HG03558 (cell line): ENCODE results near the gene KHDRBS2.

Experiments used
- ATAC-seq: cut with Tn5 transposase; IDR thresholded peaks from one replicate; pipeline ENCODE4 v1.9.1; 2021; ENCODE audit warnings: moderate number of reproducible peaks; ENCODE audit not compliant: unreplicated experiment; ENCODE audit errors: extremely low read depth

KHDRBS2 gene

DNA sequence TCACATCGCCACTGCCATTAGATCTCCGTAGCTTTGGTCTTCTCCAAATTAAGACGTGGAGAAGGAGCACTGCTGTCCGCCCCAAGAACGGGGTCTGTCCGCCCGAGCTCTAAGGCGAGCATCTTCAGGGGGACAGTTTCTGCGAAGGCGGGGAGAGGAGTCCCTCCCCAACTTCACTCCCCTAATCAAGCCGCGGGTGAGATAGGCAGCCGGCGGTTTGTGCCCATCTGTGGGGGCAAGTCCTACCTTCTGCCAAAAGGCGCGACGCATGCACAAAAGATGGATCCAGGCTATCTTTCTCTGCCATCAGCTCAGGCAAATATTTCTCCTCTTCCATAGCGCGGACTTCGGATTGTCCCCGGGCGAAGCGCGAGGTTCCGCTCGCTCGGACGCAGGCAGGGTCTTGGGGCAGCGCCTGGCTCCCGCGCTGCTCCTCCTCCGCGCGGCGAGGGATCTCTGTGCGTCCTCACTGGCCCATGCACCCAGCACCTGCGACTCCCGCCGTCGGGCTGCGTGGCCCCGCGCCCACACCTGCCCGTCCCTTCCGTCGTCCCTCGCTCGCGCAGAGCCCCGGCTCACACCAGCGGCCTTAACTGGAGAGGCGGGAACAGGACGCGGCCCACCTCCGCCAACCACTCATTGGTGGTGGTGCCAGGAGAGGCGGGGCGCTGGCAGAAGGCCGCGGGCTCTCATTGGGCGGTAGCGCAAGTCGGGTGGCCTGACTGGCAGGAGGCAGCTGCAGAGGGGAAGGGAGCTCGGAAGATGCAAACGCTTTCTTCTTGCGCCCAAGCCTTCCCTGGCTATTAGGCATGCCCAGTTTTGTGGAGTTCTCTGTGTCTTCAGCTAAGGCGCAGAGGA is at the start of gene KHDRBS2:
KHDRBS2 (minus strand) TSS at position 614 of the 858 bp plus-strand sequence.
- ATAC-seq = peak; percentile 100

DNA sequence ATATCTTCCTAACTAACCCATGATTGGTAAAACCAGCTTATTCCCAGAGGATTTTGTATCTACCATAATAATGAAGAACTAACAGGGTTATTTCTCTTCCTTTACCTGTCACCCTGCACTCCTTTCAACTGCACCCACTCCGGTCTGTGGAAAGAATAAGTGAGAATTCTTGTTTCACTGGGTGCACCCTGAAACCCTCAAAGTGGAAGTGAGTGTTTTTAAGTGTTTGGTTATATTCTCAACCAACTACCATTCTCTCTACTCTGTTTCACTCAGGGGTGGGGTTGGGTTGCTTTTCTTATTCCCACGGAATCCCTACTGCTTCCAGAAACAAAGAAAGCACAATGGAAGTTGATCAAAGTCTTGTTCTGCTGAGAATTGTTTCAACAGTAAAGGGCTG is 42.6 kb upstream of the KHDRBS2 start:
- no peak for ATAC-seq

DNA sequence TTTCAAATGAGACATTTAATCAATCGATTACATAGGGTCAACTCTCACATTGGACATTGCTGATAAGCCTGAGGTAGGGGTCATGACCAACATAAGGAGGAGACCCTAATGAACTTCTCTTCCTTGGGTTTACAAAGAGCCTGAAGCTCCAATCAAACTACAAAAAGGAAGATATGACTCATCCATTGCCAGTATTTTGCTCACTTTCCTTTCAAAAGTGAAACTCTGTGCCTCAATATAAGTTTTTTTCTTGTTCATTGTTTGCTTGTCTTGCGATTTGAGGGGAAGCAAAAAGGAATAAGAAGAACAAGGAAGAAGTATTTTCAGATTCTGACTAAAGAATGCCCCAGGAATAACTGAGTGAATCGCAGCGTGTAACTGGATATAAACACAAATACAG is 38.8 kb upstream of the KHDRBS2 start:
- ATAC-seq = no peak

DNA sequence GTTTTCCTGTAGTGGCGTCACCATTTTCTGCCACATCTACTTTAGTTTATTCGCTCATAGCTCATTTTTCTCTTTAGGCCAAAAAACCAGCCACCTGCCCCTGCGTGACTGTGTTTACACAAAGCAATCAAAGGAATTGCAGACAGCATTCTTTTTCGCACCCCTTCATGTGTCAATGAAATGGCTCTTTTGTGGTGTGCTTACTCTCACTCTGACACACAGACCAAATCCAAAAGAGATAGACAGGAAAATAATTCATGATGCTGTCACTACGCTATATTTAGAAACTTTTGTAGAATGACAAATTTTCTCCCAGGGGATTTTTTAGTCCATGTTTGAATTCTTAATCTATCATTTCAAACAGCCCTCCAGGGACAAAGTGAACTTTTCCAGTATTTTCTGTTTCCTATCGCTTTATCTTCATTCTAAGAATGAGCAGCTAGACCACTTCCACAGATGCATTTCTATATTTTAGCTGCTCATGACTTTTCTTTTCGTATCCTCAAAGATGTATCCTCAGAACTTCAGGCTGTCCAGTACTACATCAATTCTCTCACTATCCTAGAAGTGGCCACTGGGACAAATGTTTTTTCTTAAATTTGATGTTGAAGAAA is 37.9 kb upstream of the KHDRBS2 start:
- ATAC-seq = no peak

DNA sequence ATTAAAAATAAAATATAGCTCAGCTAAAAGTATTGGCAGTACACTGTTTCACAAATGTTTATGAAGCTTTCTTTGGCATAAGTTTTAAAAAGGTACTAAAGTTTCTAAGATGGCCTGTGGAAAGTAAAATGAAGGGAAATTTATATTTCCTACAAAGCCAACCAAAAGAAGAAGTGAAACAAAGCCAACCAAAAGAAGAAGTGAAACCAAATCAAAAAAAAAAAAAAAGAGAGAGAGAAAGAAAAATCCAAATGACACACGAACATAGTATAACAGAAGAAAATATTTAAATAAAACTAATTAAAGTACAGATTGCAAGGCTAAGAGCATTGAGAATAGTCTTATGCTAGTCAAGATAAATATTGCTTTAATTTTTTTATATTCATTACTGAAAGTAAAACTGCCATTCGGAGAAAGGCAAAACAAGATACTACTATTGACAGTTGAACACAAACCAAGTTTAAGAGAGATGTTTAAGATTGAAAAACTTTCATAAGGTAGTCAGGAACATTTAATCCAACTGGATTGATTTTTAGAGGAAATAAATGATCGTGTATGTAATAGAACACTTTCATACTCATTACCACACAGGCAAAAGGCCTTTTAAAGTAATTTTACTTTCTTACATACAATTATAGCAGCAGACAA is 12.8 kb upstream of the KHDRBS2 start:
- peak; percentile 83 for ATAC-seq

DNA sequence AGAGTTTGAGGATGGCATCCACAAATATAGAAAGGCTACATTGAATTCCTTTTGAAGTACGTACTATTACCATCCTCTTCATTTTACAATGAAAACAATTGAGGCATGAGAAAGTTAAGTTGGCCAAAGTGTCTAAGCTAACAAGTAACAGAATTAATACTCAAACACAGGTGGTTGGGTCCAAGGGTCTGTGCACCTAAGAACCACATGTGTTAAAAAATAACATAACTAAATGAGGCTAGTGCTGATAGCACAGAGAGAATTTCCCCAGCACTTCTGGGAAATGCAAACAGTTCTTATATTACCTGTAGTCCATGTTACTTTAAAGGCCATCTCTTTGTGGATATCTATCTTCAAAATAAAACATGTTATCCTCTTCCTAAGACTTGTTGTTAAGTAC is 10.5 kb upstream of the KHDRBS2 start:
- ATAC-seq = no peak

DNA sequence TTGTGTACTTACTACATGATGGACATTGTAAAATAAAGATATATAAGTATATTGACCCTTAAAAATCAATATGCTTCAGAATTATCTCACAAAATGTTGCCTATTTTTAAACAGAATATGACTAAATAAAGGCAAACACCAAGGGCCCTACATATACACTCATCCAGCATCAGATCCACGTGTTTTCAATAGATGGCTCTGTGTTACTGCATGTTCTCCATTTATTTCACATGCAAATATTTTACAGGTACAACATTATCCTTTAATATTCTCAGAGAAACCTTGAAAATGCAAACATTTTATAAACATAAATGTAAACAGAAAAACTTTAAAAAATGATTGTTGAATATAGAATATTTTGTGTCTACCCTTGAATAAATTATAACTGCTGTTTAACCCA is 2.9 kb upstream of the KHDRBS2 start:
- no peak for ATAC-seq

DNA sequence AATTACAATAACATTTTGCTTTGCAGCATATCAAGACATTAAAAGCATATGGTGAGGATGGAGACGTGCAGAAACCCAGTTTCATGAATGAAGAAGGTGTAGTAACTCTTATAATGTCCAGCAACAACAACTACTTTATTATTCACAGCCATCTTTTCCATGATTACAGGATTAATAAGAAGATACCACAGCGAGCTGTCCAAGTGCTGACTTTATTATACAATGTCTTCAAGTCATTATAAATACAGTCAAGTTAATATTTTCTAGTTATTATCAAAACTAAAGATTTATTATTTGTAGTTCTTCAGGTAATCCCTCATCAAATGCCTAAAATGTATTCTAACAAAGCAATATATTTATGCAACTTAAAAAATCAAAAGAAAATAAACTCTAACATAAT is 2.5 kb upstream of the KHDRBS2 start:
- no peak for ATAC-seq

DNA sequence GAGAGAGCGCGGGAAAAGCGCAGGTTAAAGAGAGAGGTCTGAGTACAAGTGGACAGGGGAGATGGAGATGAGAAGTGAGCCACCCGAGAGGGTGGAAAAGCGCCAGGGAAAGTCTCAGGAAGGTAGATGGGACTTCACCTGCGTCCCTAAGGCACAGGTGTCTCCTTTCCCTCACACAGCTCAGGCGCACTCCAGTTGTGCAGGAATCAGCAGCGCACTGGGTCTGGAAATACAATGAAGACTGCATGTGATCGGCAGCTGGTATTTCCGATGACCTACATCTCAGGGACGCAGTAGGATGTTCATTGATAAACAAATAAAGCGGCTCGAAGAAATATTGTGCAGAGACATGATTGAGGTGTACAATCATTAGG is 432 bp upstream of the KHDRBS2 start:
- ATAC-seq = no peak

DNA sequence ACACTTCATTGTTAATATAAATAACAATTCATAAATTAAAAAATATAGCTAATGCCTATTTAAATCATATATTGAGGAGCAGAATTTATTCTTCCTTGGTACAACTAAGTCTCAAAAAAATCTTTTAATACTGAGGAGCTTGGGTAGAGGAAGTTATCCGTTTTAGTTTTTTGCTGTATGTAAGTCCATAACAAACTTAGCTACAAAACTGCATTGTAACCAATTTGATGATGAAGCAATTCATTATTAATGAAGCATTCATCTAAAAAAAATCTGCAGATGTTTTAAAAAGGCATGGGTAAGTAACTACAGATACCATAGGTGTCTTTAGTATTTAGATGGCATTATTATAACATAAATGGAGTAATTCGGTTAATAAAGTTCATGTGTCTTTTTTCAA is 1.3 kb downstream of the KHDRBS2 start:
- no peak for ATAC-seq

DNA sequence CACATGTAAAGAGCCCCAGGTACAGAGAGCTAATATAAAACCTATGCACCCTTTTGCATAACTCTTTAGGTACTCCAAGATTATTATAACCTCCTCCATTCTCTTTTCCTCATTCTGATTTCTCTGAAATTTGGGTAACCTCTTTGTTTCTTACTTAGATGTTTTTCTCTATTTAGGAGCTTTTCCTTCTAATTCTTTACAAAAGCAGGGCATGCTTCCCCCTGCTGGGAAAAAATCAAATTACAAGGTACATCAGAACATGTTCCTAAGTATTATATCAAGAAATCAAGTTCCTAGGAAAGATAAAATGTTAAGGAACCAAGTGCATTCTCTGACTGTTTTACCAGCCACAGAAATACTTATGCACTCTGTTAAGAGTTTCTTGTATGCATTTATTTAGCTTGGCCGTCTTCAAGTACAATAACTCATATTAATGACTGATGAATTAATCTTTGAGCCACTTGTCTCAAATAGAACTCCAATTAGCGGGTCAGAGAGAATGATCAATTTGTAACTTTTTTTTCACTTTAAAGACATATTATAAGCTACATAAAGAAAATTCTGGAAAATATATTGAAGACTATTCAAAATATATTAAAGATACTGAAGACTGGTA is 2.1 kb downstream of the KHDRBS2 start:
- ATAC-seq = no peak

DNA sequence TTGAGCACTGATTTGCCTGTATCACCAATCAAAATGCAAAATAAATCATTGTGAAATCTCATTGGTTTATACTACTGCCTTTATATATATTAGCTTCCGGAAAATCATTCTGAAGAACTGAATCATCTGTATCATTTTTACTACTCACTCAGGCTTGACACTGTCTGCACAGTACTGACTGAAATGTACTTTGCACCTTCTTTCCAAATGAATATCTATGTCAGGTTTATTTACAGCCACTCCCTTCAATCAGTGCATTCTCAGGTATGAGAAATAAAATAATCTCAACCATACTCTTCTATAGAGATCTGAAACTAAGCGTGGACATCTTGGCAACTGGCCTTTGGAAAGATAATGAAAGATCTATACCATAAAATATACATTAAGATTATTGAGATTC is 2.7 kb downstream of the KHDRBS2 start:
- ATAC-seq = no peak

DNA sequence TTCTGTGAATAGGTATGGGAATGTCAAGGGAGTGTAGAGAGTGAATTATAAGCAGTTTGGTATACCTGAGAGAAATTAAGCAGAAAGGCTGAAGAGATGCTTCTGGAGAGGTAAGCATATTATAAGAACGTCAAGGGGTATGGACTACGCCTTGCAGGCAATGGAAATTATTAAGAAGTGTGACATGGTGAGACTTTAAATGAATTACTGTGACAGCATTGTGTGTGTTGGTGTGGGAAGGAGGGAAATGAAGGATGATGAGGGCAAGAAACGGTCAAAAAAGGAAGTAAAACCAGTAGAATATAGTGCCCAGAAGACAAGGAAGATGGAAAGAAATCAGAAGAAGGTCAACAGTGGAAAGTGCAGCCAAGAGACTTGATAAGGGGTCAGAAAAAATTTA is 5.9 kb downstream of the KHDRBS2 start:
- no peak for ATAC-seq

DNA sequence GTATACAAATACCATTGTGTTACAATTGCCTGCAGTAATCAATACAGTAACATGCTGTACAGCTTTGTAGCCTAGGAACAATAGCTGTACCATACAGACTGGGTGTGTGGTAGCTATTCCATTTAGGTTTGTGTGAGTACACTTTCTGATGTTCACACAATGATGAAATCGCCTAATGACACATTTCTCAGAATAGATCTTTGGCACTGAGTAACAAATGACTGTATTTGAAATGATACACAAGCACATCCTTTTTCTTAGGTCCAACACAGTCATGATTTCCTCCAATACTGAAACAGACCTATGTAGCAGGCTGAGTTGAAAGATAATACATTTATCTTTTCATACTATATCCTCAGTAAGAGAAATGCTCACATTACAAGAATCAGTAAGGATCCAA is 13.9 kb downstream of the KHDRBS2 start:
- ATAC-seq = no peak

DNA sequence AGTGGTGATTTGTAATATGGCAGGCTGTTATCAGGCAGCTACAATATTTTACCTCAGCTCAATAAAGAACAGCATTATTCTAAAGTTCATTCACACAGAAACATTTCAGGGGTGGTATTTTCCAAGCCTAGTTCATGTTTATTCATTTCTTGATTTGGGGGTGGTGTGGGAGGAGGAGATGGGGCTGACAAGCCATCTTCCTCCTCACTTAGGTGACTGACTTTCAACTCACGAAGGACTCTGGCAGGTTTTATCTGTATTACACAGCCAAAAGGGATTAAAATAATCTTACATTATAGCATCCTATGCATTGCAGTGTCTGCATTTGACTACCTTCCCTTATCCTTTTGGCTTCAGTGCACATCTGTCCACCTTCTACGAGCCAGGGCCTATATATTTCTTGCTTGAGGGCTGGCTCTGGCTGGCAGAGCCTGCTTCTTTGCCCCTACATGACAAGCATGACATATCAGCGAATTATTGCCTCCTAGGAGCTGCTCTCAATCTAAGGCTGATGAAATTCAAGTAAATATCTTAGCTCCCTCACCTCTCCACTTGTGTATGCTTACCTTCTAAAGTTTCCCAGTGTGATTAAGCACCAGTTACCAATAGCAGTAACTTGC is 20.0 kb downstream of the KHDRBS2 start:
- ATAC-seq = no peak

DNA sequence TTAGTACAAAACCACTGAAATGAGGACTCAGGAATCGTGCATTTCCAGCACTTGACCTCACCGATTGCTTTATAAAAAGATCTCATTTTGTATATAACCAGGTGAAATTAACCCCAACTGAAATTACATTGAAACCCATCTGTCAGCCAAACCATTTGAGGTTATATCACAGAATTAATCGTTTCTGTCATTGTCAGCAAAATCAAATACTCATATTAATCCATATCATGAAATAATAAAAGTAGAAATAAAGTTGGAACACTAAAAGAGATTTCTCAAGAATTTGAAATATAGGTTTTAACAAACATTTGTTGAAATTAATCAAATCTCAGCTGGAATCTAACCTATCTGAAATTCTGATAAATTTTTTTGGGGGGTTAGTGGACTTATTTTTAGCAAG is 23.7 kb downstream of the KHDRBS2 start:
- ATAC-seq = no peak

DNA sequence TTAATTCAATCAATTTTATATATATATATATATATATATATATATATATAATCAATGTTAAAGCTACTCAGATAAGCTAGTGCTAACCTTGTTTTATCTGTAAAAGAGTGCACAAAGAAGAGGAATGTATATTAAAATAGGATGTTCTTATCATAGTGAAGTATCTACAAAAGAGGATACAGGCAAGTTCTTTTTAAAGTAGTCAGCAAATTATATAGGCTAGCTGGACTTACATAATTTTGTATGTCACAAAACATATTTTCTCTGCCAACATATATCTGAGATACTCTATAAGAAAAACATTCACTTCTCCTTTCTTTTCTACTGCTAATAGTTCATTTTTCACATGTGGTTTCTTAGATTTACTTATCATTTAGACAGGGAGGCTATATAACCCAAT is 39.9 kb downstream of the KHDRBS2 start:
- ATAC-seq = no peak

DNA sequence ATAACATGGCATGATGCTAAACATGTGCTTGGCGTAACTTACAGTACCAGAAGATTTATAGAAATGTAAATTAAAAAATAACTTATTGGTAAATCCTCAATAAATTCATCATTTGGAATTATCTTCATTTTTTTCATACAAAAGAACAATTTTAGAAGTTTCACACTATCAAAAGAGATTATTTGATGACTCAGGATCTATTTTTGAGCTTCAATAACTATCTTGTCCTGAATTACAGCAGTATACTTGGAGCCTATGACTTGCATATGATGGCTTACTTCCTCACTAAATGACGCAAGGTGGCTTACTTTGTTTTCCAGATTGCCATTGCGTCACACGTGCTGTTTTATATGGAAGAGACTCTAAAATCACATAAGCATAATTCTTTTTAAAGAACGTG is 49.2 kb downstream of the KHDRBS2 start:
- ATAC-seq = no peak

DNA sequence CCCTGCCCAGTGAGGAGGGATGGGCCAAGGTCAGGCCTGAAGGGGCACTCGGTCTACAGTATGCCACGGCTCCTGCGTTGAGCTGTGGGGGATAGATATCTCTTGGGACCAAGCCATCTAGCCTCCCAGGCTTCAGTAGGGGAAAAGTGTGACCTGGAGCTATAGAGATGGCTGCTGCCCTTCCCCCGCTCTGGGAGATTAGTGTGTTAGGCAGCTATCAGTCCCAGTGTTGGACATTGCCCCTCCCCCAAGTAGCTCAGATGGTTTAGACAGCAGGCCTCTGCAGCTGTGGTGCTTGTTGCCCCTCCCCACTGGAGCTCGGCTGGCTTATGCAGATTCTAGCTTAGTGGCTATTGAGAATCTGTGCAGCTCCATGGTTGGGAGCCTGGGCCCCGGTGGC is 56.8 kb downstream of the KHDRBS2 start:
- ATAC-seq = no peak

DNA sequence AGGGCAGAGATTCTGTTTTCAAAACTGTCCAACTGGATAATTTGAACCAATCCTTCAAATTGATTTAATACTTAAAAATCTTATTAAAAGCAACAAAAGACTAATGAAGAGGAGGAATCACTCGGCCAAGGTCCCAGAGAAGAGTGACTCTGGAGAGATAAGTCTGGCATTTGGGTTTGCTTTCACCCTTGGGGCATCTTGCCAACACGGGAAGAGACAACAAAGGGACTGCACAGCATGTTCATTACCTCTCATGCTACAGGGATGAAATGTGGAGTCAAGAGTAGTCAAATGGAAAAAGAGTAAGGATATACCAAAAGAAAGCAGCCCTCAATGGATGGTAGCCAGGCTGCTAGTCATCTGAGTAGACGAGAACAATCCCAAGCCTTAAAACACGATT is 68.2 kb downstream of the KHDRBS2 start:
- no peak for ATAC-seq

DNA sequence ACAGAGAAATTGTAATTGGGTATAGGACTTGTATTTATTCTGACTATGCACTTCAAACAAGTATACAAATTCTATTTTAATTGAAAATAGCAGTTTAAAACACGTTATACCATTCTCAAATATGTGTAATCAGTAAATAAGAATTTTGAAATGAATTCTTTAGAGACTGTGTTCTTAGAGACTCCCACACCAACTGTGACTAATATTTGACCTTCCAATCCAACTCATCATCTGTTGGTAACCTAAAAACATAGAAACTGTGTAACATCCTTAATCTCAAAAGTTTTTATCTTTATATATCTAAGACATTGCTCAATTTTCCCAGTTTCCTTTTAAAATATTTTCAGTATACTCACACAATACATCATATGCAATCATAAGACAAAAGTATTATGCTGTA is 83.9 kb downstream of the KHDRBS2 start:
- ATAC-seq = no peak
